CD1c-positive myeloid dendritic cell (primary cell): ENCODE results near the gene DENND1A.
"Not testable (repeated sequence)": the region's sequence is repeated elsewhere in the genome, so short reads cannot be mapped to it uniquely, and the experiment has no call there.

Experiments used
- DNase-seq: peaks from one replicate; pipeline ENCODE4 v3.0.0-alpha.2; 2016; ENCODE audit errors: extremely low spot score

The DENND1A gene

GRCh38 chr9:123929870-123930831 is at the start of gene DENND1A:
DENND1A (minus strand) TSS chr9:123930126; CDS start chr9:123929905, 221 bp downstream.
- DNase-seq = peak; percentile 81

- DNase-seq = no peak
These were observed 49.1 kb upstream of the DENND1A start for GRCh38 chr9:123978981-123979380.

- not testable (repeated sequence) for DNase-seq
These were observed 46.7 kb upstream of the DENND1A start for GRCh38 chr9:123976579-123976978.

GRCh38 chr9:123975871-123976270 is 45.9 kb upstream of the DENND1A start:
- no peak for DNase-seq

GRCh38 chr9:123974471-123974870 is 44.5 kb upstream of the DENND1A start:
- DNase-seq = no peak

- DNase-seq = no peak
These were observed 43.8 kb upstream of the DENND1A start for GRCh38 chr9:123973590-123974223.

- no peak for DNase-seq
These were observed 42.7 kb upstream of the DENND1A start for GRCh38 chr9:123972618-123973017.

GRCh38 chr9:123967323-123967722 is 37.4 kb upstream of the DENND1A start:
- no peak for DNase-seq

GRCh38 chr9:123965801-123966686 is 36.1 kb upstream of the DENND1A start:
- DNase-seq = no peak

GRCh38 chr9:123964761-123965160 is 34.8 kb upstream of the DENND1A start:
- peak; percentile 30 for DNase-seq

- DNase-seq = no peak
These were observed 31.0 kb upstream of the DENND1A start for GRCh38 chr9:123960965-123961364.

GRCh38 chr9:123960366-123960765 is 30.4 kb upstream of the DENND1A start:
- no peak for DNase-seq

GRCh38 chr9:123959787-123960186 is 29.9 kb upstream of the DENND1A start:
- DNase-seq = no peak

- DNase-seq = no peak
These were observed 27.8 kb upstream of the DENND1A start for GRCh38 chr9:123957731-123958130.

GRCh38 chr9:123957168-123957721 is 27.3 kb upstream of the DENND1A start:
- DNase-seq = no peak

GRCh38 chr9:123955637-123956036 is 25.7 kb upstream of the DENND1A start:
- no peak for DNase-seq

GRCh38 chr9:123954518-123955280 is 24.8 kb upstream of the DENND1A start:
- DNase-seq = no peak

GRCh38 chr9:123952641-123953495 is 22.9 kb upstream of the DENND1A start:
- no peak for DNase-seq

- no peak for DNase-seq
These were observed 18.4 kb upstream of the DENND1A start for GRCh38 chr9:123948286-123948685.

GRCh38 chr9:123947326-123947725 is 17.4 kb upstream of the DENND1A start:
- no peak for DNase-seq
